ENCODE data around the gene ATP6V0E2.

ATP6V0E2 gene

GRCh38 chr7:149855361-149856305 lies 18.1 kb upstream of the ATP6V0E2 start:
- Histone ChIP-seq H3K4me1 (ENCODE audit: control insufficient read depth in 1 of 2, insufficient read depth in 1 of 2, low read depth in 1 of 2, low read length in 1 of 2) (no peaks in the 10 kb centered on the region), H3K9me3 (no peaks in the 10 kb centered on the region), H3K36me3 (peaks cover 28% of the 10 kb centered on the region), H3K4me3 (ENCODE audit: low read depth in 1 of 2, low read length in 1 of 2) (no peak overlapping the region), H3K27me3 (no peaks in the 10 kb centered on the region), H3K27ac (no peak overlapping the region)
- no peak for TF ChIP-seq CTCF (IDR thresholded peaks at IDR 0.05)

- Histone ChIP-seq H3K4me1 (ENCODE audit: control insufficient read depth in 1 of 2, insufficient read depth in 1 of 2, low read depth in 1 of 2, low read length in 1 of 2) (no peaks in the 10 kb centered on the region), H3K36me3 (peaks cover 35% of the 10 kb centered on the region), H3K27me3 (no peaks in the 10 kb centered on the region), H3K27ac (no peak overlapping the region), H3K4me3 (ENCODE audit: low read depth in 1 of 2, low read length in 1 of 2) (no peak overlapping the region), H3K9me3 (no peaks in the 10 kb centered on the region)
- TF ChIP-seq CTCF (IDR thresholded peaks at IDR 0.05): no peak
Measured at GRCh38 chr7:149856583-149856982, 17.2 kb upstream of the ATP6V0E2 start.

GRCh38 chr7:149859369-149859768 lies 14.4 kb upstream of the ATP6V0E2 start:
- Histone ChIP-seq H3K4me1 (ENCODE audit: control insufficient read depth in 1 of 2, insufficient read depth in 1 of 2, low read depth in 1 of 2, low read length in 1 of 2) (no peaks in the 10 kb centered on the region), H3K36me3 (peaks cover 47% of the 10 kb centered on the region)
- no peak for TF ChIP-seq CTCF (IDR thresholded peaks at IDR 0.05)

GRCh38 chr7:149859876-149860275 lies 13.9 kb upstream of the ATP6V0E2 start:
- Histone ChIP-seq H3K9me3 (no peaks in the 10 kb centered on the region), H3K4me1 (ENCODE audit: control insufficient read depth in 1 of 2, insufficient read depth in 1 of 2, low read depth in 1 of 2, low read length in 1 of 2) (no peaks in the 10 kb centered on the region), H3K27ac (no peak overlapping the region), H3K36me3 (peaks cover 52% of the 10 kb centered on the region), H3K27me3 (no peaks in the 10 kb centered on the region), H3K4me3 (ENCODE audit: low read depth in 1 of 2, low read length in 1 of 2) (no peak overlapping the region)
- no peak for TF ChIP-seq CTCF (IDR thresholded peaks at IDR 0.05)

More at GRCh38 chr7:149859369-149859768, 14.4 kb upstream of the ATP6V0E2 start:
- no peak overlapping the region for H3K27ac ChIP-seq
- no peaks in the 10 kb centered on the region for H3K27me3 ChIP-seq
- H3K4me3 ChIP-seq (ENCODE audit: low read depth in 1 of 2, low read length in 1 of 2): no peak overlapping the region
- no peaks in the 10 kb centered on the region for H3K9me3 ChIP-seq

- peaks cover 53% of the 10 kb centered on the region for H3K36me3 ChIP-seq
- H3K4me3 ChIP-seq (ENCODE audit: low read depth in 1 of 2, low read length in 1 of 2): no peak overlapping the region
- no peaks in the 10 kb centered on the region for H3K9me3 ChIP-seq
- peaks cover 9 to 11% of the 10 kb centered on the region in 2 experiments for H3K4me1 ChIP-seq (ENCODE audit: control insufficient read depth in 1 of 2, insufficient read depth in 1 of 2, low read depth in 1 of 2, low read length in 1 of 2)
- H3K27me3 ChIP-seq: no peaks in the 10 kb centered on the region
- no peak for TF ChIP-seq CTCF (IDR thresholded peaks at IDR 0.05)
- no peak overlapping the region for H3K27ac ChIP-seq
Measured at GRCh38 chr7:149860821-149861727, 12.7 kb upstream of the ATP6V0E2 start.
